SU-DHL-6 (cell line): ENCODE measurements around the gene STK35.

Experiments used
- H2AFZ ChIP-seq: fragments of 200-600 bp; sonication (generic); 2 replicates; pipeline ENCODE4 v1.6.1; 2014; ENCODE audit warnings: low read depth, mild to moderate bottlenecking, moderate library complexity, mixed read lengths, antibody characterized with exemption, low read length; ENCODE audit not compliant: severe bottlenecking
- H3F3A ChIP-seq: fragments of 200-600 bp; shearing (Covaris generic); 2 replicates; pipeline ENCODE4 v1.6.0; 2016; ENCODE audit warnings: antibody characterized with exemption, mild to moderate bottlenecking; ENCODE audit not compliant: insufficient read depth
- H3K27ac ChIP-seq: fragments of 200-600 bp; sonication (generic); 2 replicates; pipeline ENCODE4 v1.5.1; 2016; ENCODE audit warnings: low read depth, mild to moderate bottlenecking, low read length, moderate library complexity, mixed read lengths
- H3K27me3 ChIP-seq: fragments of 200-600 bp; sonication (generic), shearing (Covaris generic); 2 replicates; pipeline ENCODE4 v1.6.0; 2014; ENCODE audit warnings: mild to moderate bottlenecking, low read length
- H3K36me3 ChIP-seq: fragments of 200-600 bp; sonication (generic); 2 replicates; pipeline ENCODE4 v1.6.1; 2014; ENCODE audit warnings: mild to moderate bottlenecking, low read length, mixed read lengths
- H3K4me2 ChIP-seq: fragments of 300-600, 200-600 bp; shearing (Covaris generic), sonication (generic); 2 replicates; pipeline ENCODE4 v1.6.0; 2014; ENCODE audit warnings: low read length, low read depth, mild to moderate bottlenecking; ENCODE audit not compliant: poor library complexity, severe bottlenecking
- H3K4me3 ChIP-seq: fragments of 200-600 bp; sonication (generic); 2 replicates; pipeline ENCODE4 v1.5.1; 2014; ENCODE audit warnings: antibody characterized with exemption, low read length, mild to moderate bottlenecking, mixed read lengths; ENCODE audit not compliant: insufficient read depth, poor library complexity, severe bottlenecking
- H3K79me2 ChIP-seq: fragments of 200-600 bp; sonication (generic); 2 replicates; pipeline ENCODE4 v1.6.1; 2014; ENCODE audit warnings: mild to moderate bottlenecking, low read length, moderate library complexity; ENCODE audit not compliant: insufficient read depth
- H3K9ac ChIP-seq: fragments of 200-600 bp; sonication (generic); 2 replicates; pipeline ENCODE4 v1.7.0; 2014; ENCODE audit warnings: mild to moderate bottlenecking, low read length
- H3K9me2 ChIP-seq: fragments of 200-600 bp; sonication (generic); replicated peaks from 2 replicates; pipeline ENCODE4 v1.6.1; 2014; ENCODE audit warnings: low read length; ENCODE audit not compliant: insufficient read depth
- H3K9me3 ChIP-seq: fragments of 200-600 bp; sonication (generic); 2 replicates; pipeline ENCODE4 v1.6.1; 2014; ENCODE audit warnings: low read length, mixed read lengths; ENCODE audit not compliant: insufficient read depth
- H4K20me1 ChIP-seq: fragments of 200-600 bp; sonication (generic); 2 replicates; pipeline ENCODE4 v1.6.1; 2014; ENCODE audit warnings: low read depth, mild to moderate bottlenecking, antibody characterized with exemption, low read length, moderate library complexity, mixed read lengths
- EZH2phosphoT487 ChIP-seq: fragments of 200-600 bp; sonication (generic), shearing (Covaris generic); conservative IDR thresholded peaks from 2 replicates; pipeline ENCODE4 v1.6.1; 2018; ENCODE audit warnings: mild to moderate bottlenecking, antibody characterized with exemption, low read length, moderate library complexity, mixed read lengths
- TF ChIP-seq, protein P1 (sequence below): fragments of 200-600 bp; sonication (generic); IDR thresholded peaks from one replicate; pipeline ENCODE4 v1.5.1; 2017; ENCODE audit warnings: antibody characterized with exemption, mild to moderate bottlenecking, low read length, moderate library complexity; ENCODE audit not compliant: insufficient read depth, poor library complexity, severe bottlenecking

Gene STK35

GRCh38 chr20:2141600-2142575, 40.3 kb downstream of the STK35 start:
- Histone ChIP-seq H4K20me1 (no peaks in the 10 kb centered on the region), H3K9me3 (no peaks in the 10 kb centered on the region), H3K9me2 (no peaks in the 10 kb centered on the region), H3K79me2 (no peaks in the 10 kb centered on the region; the same call in 1 of the 2 replicates), H3K9ac (no peak overlapping the region), H3K4me2 (no peak overlapping the region), H3K27ac (no peak overlapping the region), H2AFZ (no peak overlapping the region), H3F3A (no peaks in the 10 kb centered on the region), H3K27me3 (no peaks in the 10 kb centered on the region), H3K36me3 (no peaks in the 10 kb centered on the region), H3K4me3 (no peak overlapping the region)
- TF ChIP-seq, protein P1, sequence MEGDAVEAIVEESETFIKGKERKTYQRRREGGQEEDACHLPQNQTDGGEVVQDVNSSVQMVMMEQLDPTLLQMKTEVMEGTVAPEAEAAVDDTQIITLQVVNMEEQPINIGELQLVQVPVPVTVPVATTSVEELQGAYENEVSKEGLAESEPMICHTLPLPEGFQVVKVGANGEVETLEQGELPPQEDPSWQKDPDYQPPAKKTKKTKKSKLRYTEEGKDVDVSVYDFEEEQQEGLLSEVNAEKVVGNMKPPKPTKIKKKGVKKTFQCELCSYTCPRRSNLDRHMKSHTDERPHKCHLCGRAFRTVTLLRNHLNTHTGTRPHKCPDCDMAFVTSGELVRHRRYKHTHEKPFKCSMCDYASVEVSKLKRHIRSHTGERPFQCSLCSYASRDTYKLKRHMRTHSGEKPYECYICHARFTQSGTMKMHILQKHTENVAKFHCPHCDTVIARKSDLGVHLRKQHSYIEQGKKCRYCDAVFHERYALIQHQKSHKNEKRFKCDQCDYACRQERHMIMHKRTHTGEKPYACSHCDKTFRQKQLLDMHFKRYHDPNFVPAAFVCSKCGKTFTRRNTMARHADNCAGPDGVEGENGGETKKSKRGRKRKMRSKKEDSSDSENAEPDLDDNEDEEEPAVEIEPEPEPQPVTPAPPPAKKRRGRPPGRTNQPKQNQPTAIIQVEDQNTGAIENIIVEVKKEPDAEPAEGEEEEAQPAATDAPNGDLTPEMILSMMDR: no peak
- no peak for TF ChIP-seq EZH2phosphoT487

DNA sequence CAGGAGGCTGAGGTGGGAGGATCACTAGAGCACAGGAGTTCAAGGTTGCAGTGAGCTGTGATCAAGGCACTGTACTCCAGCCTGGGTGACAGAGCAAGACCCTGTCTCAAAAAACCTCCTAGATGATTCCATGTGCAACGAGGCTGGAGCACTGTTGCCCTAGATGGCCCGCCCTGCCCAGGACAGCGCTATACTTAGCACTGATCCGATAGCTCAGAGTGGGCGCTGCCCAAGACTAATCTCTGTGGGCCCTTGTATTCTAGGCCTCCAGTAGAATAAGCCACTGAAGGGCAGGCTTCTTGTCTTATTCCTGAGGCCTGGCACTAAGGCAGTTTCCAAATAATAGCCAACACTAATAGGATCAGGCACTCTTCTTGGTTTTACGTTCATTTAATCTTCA, 41.0 kb downstream of the STK35 start:
- Histone ChIP-seq H3K9ac (no peak overlapping the region), H4K20me1 (no peaks in the 10 kb centered on the region), H3K9me2 (no peaks in the 10 kb centered on the region), H2AFZ (no peak overlapping the region), H3K36me3 (no peaks in the 10 kb centered on the region), H3K27me3 (no peaks in the 10 kb centered on the region), H3K27ac (no peak overlapping the region), H3K79me2 (no peaks in the 10 kb centered on the region; the same call in 1 of the 2 replicates), H3K4me2 (no peak overlapping the region), H3F3A (no peaks in the 10 kb centered on the region), H3K4me3 (no peak overlapping the region), H3K9me3 (no peaks in the 10 kb centered on the region)
- TF ChIP-seq, protein P1: no peak
- no peak for TF ChIP-seq EZH2phosphoT487

DNA sequence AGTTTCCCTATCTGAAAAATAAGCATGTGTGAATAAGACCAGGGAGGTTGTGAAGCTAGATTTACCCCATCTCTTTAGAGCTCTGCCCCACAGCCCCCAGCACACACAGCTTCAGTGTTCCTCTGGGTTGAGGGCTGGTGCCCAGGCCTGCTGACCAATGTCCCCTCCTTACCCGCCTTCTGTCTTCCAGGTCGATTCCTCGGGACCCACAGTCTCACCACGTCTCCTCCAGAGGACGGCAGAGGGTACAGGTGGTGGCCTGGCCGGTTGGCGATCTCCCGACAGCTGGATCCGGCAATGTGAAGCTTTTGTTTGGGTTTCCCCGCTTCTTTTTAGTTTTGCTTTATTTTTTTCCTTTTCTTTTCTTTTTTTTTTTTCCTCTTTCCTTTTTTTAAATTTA, 42.0 kb downstream of the STK35 start:
- Histone ChIP-seq H3K79me2 (no peaks in the 10 kb centered on the region; the same call in 1 of the 2 replicates), H3K27ac (no peak overlapping the region), H3K9me3 (no peaks in the 10 kb centered on the region), H4K20me1 (no peaks in the 10 kb centered on the region), H3K4me2 (no peak overlapping the region), H3K9ac (no peak overlapping the region), H3K4me3 (no peak overlapping the region), H3K9me2 (no peaks in the 10 kb centered on the region), H3K27me3 (no peaks in the 10 kb centered on the region), H2AFZ (no peak overlapping the region), H3K36me3 (no peaks in the 10 kb centered on the region), H3F3A (no peaks in the 10 kb centered on the region)
- TF ChIP-seq, protein P1: no peak
- TF ChIP-seq EZH2phosphoT487: no peak
